SK-N-SH (cell line): ENCODE data around the gene APBA3. TPM values are rescaled to one million over a fixed set of nuclear protein-coding genes. Genes with fewer than 3 reads are reported as not detected.
"Not testable (repeated sequence)": the region's sequence is repeated elsewhere in the genome, so short reads cannot be mapped to it uniquely, and the experiment has no call there.

Source experiments
- CTCF ChIA-PET: fragments of 300-600, 350-600 bp; formaldehyde crosslinking; extraction: SDS; loops from one replicate; lab custom pipeline; 2021; lab: Yijun Ruan, JAX
- POLR2A ChIA-PET: fragments of 350-600 bp; sonication (Branson Sonifier 250); formaldehyde crosslinking; extraction: SDS; loops from one replicate; lab custom pipeline; 2020; ENCODE audit warnings: antibody characterized with exemption, inconsistent platforms; lab: Yijun Ruan, JAX
- DNase-seq: peaks from one replicate; pipeline ENCODE4 v3.0.0; 2012
- H2AFZ ChIP-seq: fragments of 200-600 bp; sonication (generic); 2 replicates; pipeline ENCODE4 v1.8.1; 2016; ENCODE audit warnings: antibody characterized with exemption, mild to moderate bottlenecking, low read depth
- H3F3A ChIP-seq: fragments of 200-600 bp; sonication (generic); replicated peaks from 2 replicates; pipeline ENCODE3; 2016; ENCODE audit warnings: antibody characterized with exemption, mild to moderate bottlenecking; ENCODE audit not compliant: insufficient read depth
- H3K27ac ChIP-seq, 2 experiments: fragments of 200-500 bp in 1 of 2; fragments of 200-600 bp in 1 of 2; sonication (Bioruptor generic) in 1 of 2; sonication (generic), shearing (Covaris generic) in 1 of 2; 2 replicates each; pipeline versions ENCODE4 v1.5.1 to v1.6.1; 2014 to 2016; ENCODE audit warnings: low read depth in 2 of 2, inconsistent platforms in 1 of 2, low read length in 1 of 2, mild to moderate bottlenecking in 1 of 2, mixed read lengths in 1 of 2
- H3K27me3 ChIP-seq: fragments of 200-600 bp; sonication (generic), shearing (Covaris generic); 2 replicates; pipeline ENCODE4 v1.6.1; 2016; ENCODE audit warnings: mixed run types; ENCODE audit not compliant: insufficient read depth
- H3K36me3 ChIP-seq, 2 experiments: fragments of 200-500 bp in 1 of 2; fragments of 200-600 bp in 1 of 2; sonication (Bioruptor generic) in 1 of 2; sonication (generic) in 1 of 2; replicated peaks in 1 of 2; 2 replicates each; pipeline versions ENCODE3 to v1.5.1; 2014 to 2016; ENCODE audit warnings: low read length in 1 of 2, mild to moderate bottlenecking in 1 of 2; ENCODE audit not compliant: insufficient read depth in 2 of 2, control insufficient read depth in 1 of 2
- H3K4me1 ChIP-seq, 2 experiments: fragments of 200-500 bp in 1 of 2; fragments of 200-600 bp in 1 of 2; sonication (Bioruptor generic) in 1 of 2; sonication (generic), shearing (Covaris generic) in 1 of 2; 2 replicates each; pipeline versions ENCODE4 v1.5.1 to v1.6.1; 2014 to 2016; ENCODE audit warnings: low read depth in 1 of 2, low read length in 1 of 2, mixed run types in 1 of 2; ENCODE audit not compliant: insufficient read depth in 2 of 2, control insufficient read depth in 1 of 2
- H3K4me2 ChIP-seq: fragments of 200-600 bp; sonication (generic), shearing (Covaris generic); 2 replicates; pipeline ENCODE4 v1.6.1; 2017; ENCODE audit warnings: mixed run types
- H3K4me3 ChIP-seq, 2 experiments: fragments of 200-500 bp in 1 of 2; fragments of 200-600 bp in 1 of 2; sonication (Bioruptor generic) in 1 of 2; sonication (generic), shearing (Covaris generic) in 1 of 2; 2 replicates each; pipeline versions ENCODE4 v1.5.1 to v1.8.1; 2014 to 2016; ENCODE audit warnings: low read depth in 2 of 2, inconsistent platforms in 1 of 2, low read length in 1 of 2, mild to moderate bottlenecking in 1 of 2, mixed read lengths in 1 of 2, moderate library complexity in 1 of 2
- H3K79me2 ChIP-seq: fragments of 200-600 bp; sonication (generic); 2 replicates; pipeline ENCODE4 v1.8.1; 2017; ENCODE audit warnings: mild to moderate bottlenecking; ENCODE audit not compliant: insufficient read depth
- H3K9ac ChIP-seq: fragments of 200-600 bp; sonication (generic); 2 replicates; pipeline ENCODE4 v1.6.1; 2017; ENCODE audit warnings: mixed run types
- H3K9me2 ChIP-seq: fragments of 200-600 bp; sonication (generic); 2 replicates; pipeline ENCODE4 v1.6.1; 2017; ENCODE audit warnings: mixed run types
- H3K9me3 ChIP-seq: fragments of 200-600 bp; sonication (generic); 2 replicates; pipeline ENCODE4 v1.6.1; 2017; ENCODE audit warnings: mixed run types, mild to moderate bottlenecking, moderate library complexity
- H4K20me1 ChIP-seq: fragments of 200-600 bp; sonication (generic); 2 replicates; pipeline ENCODE4 v1.6.1; 2017; ENCODE audit warnings: mild to moderate bottlenecking, mixed run types; ENCODE audit not compliant: insufficient read depth
- CTCF ChIP-seq: fragments of 200-600 bp; sonication (generic); IDR thresholded peaks from 2 replicates; pipeline ENCODE4 v1.6.1; 2017; ENCODE audit warnings: antibody characterized with exemption, mild to moderate bottlenecking, moderate library complexity
- NRF1 ChIP-seq: IDR thresholded peaks from 2 replicates; pipeline ENCODE4 v1.6.1; 2012; ENCODE audit warnings: low read depth, mild to moderate bottlenecking, low read length
- PBX3 ChIP-seq: IDR thresholded peaks from 2 replicates; pipeline ENCODE4; 2012
- RCOR1 ChIP-seq: fragments of 150-350 bp; IDR thresholded peaks from 2 replicates; pipeline ENCODE4 v1.6.1; 2017; ENCODE audit warnings: antibody characterized with exemption, low read length
- RFX5 ChIP-seq: IDR thresholded peaks from 2 replicates; pipeline ENCODE4 v1.6.1; 2012; ENCODE audit warnings: mild to moderate bottlenecking, improper control_type of control experiment, low read length
- RXRA ChIP-seq: IDR thresholded peaks from 2 replicates; pipeline ENCODE4 v1.4.0; 2012; ENCODE audit warnings: low read depth, mild to moderate bottlenecking, borderline replicate concordance
- TCF12 ChIP-seq: IDR thresholded peaks from 2 replicates; pipeline ENCODE4 v1.4.0; 2012
- USF1 ChIP-seq: IDR thresholded peaks from 2 replicates; pipeline ENCODE4 v1.4.0; 2012; ENCODE audit warnings: low read depth, borderline replicate concordance
- WGBS: methylation state at CpG from one replicate; pipeline ENCODE4 v1.1.6; 2017; ENCODE audit warnings: low lambda C conversion rate; 5-methylcytosine and 5-hydroxymethylcytosine counted together
- polyA plus RNA-seq, 3 experiments: library from polyadenylated mRNA; depleted of rRNA; stranded (reverse); fragments of >200 nt; gene quantifications; 2 replicates each; pipeline ENCODE4 v1.2.3, GENCODE V29; 2012

The APBA3 gene
- polyA plus RNA-seq, 1 of the 3 experiments (the other 2 are of a cell fraction): 10.6 TPM

- Histone ChIP-seq H3K9ac (no peak overlapping the region), H3K79me2 (peaks cover 16% of the 10 kb centered on the region), H3K27me3 (no peaks in the 10 kb centered on the region), H4K20me1 (no peaks in the 10 kb centered on the region)
- no peak for DNase-seq
- CTCF ChIA-PET: no interaction called here
- TF ChIP-seq USF1: no peak
- TF ChIP-seq RCOR1: no peak
- no peak for TF ChIP-seq NRF1
- TF ChIP-seq TCF12: no peak
- TF ChIP-seq RFX5: no peak
- TF ChIP-seq, all 33 proteins: peak for 0
- no peak overlapping the region for H3K4me3 ChIP-seq
- H2AFZ ChIP-seq: no peak overlapping the region
- H3K4me1 ChIP-seq: peaks cover 3 to 4% of the 10 kb centered on the region in 2 experiments; a peak in 1 of 4 replicates
- H3K36me3 ChIP-seq: peaks cover 0 to 16% of the 10 kb centered on the region in 2 experiments
- 92% methylated on average over 7 of the region's 7 CpGs for WGBS
- POLR2A ChIA-PET: no interaction called here
- H3K9me3 ChIP-seq: no peaks in the 10 kb centered on the region
- no peak overlapping the region for H3K4me2 ChIP-seq
- no peaks in the 10 kb centered on the region for H3K9me2 ChIP-seq
- no peak overlapping the region for H3K27ac ChIP-seq
- H3F3A ChIP-seq: no peaks in the 10 kb centered on the region
Observed at GRCh38 chr19:3766520-3766919, 5.0 kb upstream of the APBA3 start.

GRCh38 chr19:3765757-3766156 is 4.3 kb upstream of the APBA3 start:
- H3K4me3 ChIP-seq, H4K20me1 ChIP-seq, DNase-seq, H3K27me3 ChIP-seq, H3K4me2 ChIP-seq, H3K27ac ChIP-seq, H3K9me2 ChIP-seq, H3K9me3 ChIP-seq, H2AFZ ChIP-seq, H3F3A ChIP-seq, H3K9ac ChIP-seq, H3K4me1 ChIP-seq, CTCF ChIA-PET: not testable (repeated sequence)
- peaks cover 0 to 16% of the 10 kb centered on the region in 2 experiments for H3K36me3 ChIP-seq
- 95% methylated on average over 4 of the region's 5 CpGs for WGBS
- POLR2A ChIA-PET: interaction anchor here (0.6 kb wide), 1 partner anchor 511 kb away, joined by 3 read pairs; no protein-coding TSS in a partner anchor
- H3K79me2 ChIP-seq: peaks cover 23% of the 10 kb centered on the region

GRCh38 chr19:3765121-3765520 is 3.6 kb upstream of the APBA3 start:
- Histone ChIP-seq H3K9ac (no peak overlapping the region), H4K20me1 (no peaks in the 10 kb centered on the region), H3K9me3 (no peaks in the 10 kb centered on the region), H3K27me3 (no peaks in the 10 kb centered on the region), H3K9me2 (no peaks in the 10 kb centered on the region), H3K36me3 (peaks cover 0 to 16% of the 10 kb centered on the region in 2 experiments), H3K79me2 (peaks cover 29% of the 10 kb centered on the region), H3K4me2 (no peak overlapping the region), H2AFZ (no peak overlapping the region), H3K27ac (no peak overlapping the region), H3K4me1 (peaks cover 7 to 9% of the 10 kb centered on the region in 2 experiments; a peak in 2 of 4 replicates), H3K4me3 (no peak overlapping the region), H3F3A (no peaks in the 10 kb centered on the region)
- CTCF ChIA-PET: no interaction called here
- DNase-seq: no peak
- POLR2A ChIA-PET: no interaction called here
- TF ChIP-seq RXRA: no peak
- no peak for TF ChIP-seq CTCF
- no peak for TF ChIP-seq PBX3
- 92% methylated on average over 9 of the region's 12 CpGs for WGBS
